Liver (tissue), 3 donors: Measurements from ENCODE around the gene ZNF280D.

ENCODE experiments used
- FOXA1 ChIP-seq: IDR thresholded peaks from 2 replicates; pipeline ENCODE4 v1.6.1; 2016; ENCODE audit warnings: antibody characterized with exemption
- GABPA ChIP-seq, 2 donors: IDR thresholded peaks in 1 of 2; conservative IDR thresholded peaks in 1 of 2; 2 replicates each; pipeline ENCODE4 v1.6.1; 2016; ENCODE audit warnings: antibody characterized with exemption in 2 of 2, mild to moderate bottlenecking in 1 of 2, moderate library complexity in 1 of 2
- HNF4G ChIP-seq: IDR thresholded peaks from 2 replicates; pipeline ENCODE4 v1.6.1; 2016; ENCODE audit warnings: antibody characterized with exemption
- JUND ChIP-seq, 2 donors: IDR thresholded peaks; 2 replicates each; pipeline ENCODE4 v1.6.1; 2016; ENCODE audit warnings: antibody characterized with exemption in 2 of 2
- RAD21 ChIP-seq, 2 donors: IDR thresholded peaks; 2 replicates each; pipeline ENCODE4 v1.6.1; 2016; ENCODE audit warnings: antibody characterized with exemption in 2 of 2, mild to moderate bottlenecking in 2 of 2
- RXRA ChIP-seq, 2 donors: IDR thresholded peaks; 2 replicates each; pipeline ENCODE4 v1.6.1; 2017 to 2018; ENCODE audit warnings: antibody characterized with exemption in 2 of 2, mild to moderate bottlenecking in 1 of 2
- SP1 ChIP-seq: IDR thresholded peaks from 2 replicates; pipeline ENCODE4 v1.6.1; 2018; ENCODE audit warnings: antibody characterized with exemption, mild to moderate bottlenecking
- TAF1 ChIP-seq: conservative IDR thresholded peaks from 2 replicates; pipeline ENCODE4 v1.6.1; 2016; ENCODE audit warnings: antibody characterized with exemption, mild to moderate bottlenecking
- YY1 ChIP-seq: IDR thresholded peaks from 2 replicates; pipeline ENCODE4 v1.6.1; 2016; ENCODE audit warnings: antibody characterized with exemption, mild to moderate bottlenecking
- TF ChIP-seq, protein P1 (sequence below): fragments of 150-350 bp; IDR thresholded peaks from 2 replicates; pipeline ENCODE4 v1.5.1; 2017; ENCODE audit warnings: improper control_type of control experiment, low read depth, low read length; ENCODE audit not compliant: missing input control
- TF ChIP-seq, protein P2 (sequence below): IDR thresholded peaks from 2 replicates; pipeline ENCODE4 v1.6.1; 2016; ENCODE audit warnings: antibody characterized with exemption
- TF ChIP-seq, protein P3 (sequence below): IDR thresholded peaks from 2 replicates; pipeline ENCODE4 v1.6.1; 2016; ENCODE audit warnings: antibody characterized with exemption, mild to moderate bottlenecking
- TF ChIP-seq, protein P4 (sequence below): IDR thresholded peaks from 2 replicates; pipeline ENCODE4 v1.6.1; 2016; ENCODE audit warnings: antibody characterized with exemption
- donor health status: healthy.
- donor health status: healthy.

DNA sequence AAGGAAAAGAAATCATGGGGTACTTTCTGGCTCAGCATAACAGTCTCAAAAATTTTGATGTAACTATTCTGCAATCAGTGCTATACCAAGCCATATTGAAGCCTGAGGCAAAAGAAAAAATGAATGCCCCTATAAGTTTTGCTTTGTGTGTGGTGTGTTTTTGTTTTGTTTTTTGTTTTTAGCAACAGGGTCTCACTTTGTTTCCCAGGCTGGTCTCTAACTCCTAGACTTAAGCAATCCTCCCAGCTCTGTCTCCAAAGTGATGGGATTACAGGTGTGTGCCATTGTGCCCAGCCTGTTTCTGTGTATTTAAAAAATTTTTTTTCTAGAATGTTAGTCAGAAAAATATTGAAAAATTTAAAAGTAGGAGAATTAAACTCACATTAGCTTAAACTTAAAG, 93.2 kb downstream of the ZNF280D start:
- TF ChIP-seq RAD21 (IDR thresholded peaks at IDR 0.05) (no peak), TAF1 (no peak), YY1 (no peak), GABPA (IDR thresholded peaks at IDR 0.05 in 1 of 2, conservative IDR thresholded peaks at IDR 0.05 in 1 of 2) (no peak), JUND (IDR thresholded peaks at IDR 0.05) (no peak), RXRA (IDR thresholded peaks at IDR 0.05) (no peak), SP1 (no peak), FOXA1 (no peak), HNF4G (no peak)
- TF ChIP-seq, protein P1, sequence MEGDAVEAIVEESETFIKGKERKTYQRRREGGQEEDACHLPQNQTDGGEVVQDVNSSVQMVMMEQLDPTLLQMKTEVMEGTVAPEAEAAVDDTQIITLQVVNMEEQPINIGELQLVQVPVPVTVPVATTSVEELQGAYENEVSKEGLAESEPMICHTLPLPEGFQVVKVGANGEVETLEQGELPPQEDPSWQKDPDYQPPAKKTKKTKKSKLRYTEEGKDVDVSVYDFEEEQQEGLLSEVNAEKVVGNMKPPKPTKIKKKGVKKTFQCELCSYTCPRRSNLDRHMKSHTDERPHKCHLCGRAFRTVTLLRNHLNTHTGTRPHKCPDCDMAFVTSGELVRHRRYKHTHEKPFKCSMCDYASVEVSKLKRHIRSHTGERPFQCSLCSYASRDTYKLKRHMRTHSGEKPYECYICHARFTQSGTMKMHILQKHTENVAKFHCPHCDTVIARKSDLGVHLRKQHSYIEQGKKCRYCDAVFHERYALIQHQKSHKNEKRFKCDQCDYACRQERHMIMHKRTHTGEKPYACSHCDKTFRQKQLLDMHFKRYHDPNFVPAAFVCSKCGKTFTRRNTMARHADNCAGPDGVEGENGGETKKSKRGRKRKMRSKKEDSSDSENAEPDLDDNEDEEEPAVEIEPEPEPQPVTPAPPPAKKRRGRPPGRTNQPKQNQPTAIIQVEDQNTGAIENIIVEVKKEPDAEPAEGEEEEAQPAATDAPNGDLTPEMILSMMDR: no peak
- TF ChIP-seq, protein P2, sequence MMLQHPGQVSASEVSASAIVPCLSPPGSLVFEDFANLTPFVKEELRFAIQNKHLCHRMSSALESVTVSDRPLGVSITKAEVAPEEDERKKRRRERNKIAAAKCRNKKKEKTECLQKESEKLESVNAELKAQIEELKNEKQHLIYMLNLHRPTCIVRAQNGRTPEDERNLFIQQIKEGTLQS: no peak
- TF ChIP-seq, protein P3, sequence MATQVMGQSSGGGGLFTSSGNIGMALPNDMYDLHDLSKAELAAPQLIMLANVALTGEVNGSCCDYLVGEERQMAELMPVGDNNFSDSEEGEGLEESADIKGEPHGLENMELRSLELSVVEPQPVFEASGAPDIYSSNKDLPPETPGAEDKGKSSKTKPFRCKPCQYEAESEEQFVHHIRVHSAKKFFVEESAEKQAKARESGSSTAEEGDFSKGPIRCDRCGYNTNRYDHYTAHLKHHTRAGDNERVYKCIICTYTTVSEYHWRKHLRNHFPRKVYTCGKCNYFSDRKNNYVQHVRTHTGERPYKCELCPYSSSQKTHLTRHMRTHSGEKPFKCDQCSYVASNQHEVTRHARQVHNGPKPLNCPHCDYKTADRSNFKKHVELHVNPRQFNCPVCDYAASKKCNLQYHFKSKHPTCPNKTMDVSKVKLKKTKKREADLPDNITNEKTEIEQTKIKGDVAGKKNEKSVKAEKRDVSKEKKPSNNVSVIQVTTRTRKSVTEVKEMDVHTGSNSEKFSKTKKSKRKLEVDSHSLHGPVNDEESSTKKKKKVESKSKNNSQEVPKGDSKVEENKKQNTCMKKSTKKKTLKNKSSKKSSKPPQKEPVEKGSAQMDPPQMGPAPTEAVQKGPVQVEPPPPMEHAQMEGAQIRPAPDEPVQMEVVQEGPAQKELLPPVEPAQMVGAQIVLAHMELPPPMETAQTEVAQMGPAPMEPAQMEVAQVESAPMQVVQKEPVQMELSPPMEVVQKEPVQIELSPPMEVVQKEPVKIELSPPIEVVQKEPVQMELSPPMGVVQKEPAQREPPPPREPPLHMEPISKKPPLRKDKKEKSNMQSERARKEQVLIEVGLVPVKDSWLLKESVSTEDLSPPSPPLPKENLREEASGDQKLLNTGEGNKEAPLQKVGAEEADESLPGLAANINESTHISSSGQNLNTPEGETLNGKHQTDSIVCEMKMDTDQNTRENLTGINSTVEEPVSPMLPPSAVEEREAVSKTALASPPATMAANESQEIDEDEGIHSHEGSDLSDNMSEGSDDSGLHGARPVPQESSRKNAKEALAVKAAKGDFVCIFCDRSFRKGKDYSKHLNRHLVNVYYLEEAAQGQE: no peak
- TF ChIP-seq, protein P4, sequence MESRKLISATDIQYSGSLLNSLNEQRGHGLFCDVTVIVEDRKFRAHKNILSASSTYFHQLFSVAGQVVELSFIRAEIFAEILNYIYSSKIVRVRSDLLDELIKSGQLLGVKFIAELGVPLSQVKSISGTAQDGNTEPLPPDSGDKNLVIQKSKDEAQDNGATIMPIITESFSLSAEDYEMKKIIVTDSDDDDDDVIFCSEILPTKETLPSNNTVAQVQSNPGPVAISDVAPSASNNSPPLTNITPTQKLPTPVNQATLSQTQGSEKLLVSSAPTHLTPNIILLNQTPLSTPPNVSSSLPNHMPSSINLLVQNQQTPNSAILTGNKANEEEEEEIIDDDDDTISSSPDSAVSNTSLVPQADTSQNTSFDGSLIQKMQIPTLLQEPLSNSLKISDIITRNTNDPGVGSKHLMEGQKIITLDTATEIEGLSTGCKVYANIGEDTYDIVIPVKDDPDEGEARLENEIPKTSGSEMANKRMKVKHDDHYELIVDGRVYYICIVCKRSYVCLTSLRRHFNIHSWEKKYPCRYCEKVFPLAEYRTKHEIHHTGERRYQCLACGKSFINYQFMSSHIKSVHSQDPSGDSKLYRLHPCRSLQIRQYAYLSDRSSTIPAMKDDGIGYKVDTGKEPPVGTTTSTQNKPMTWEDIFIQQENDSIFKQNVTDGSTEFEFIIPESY: peak; percentile 4
